Coronary artery (tissue), 2 donors: ENCODE results near the gene FOXP1.

ENCODE experiments used
- DNase-seq: peaks from one replicate; pipeline ENCODE4 v3.0.0-alpha.2; 2017; ENCODE audit warnings: low spot score
- H3K27ac ChIP-seq, 2 donors: fragments of 200-600 bp; sonication (generic); one replicate each; pipeline ENCODE4 v1.5.1; 2016 to 2019
- H3K4me3 ChIP-seq: fragments of 200-600 bp; sonication (generic); 2 replicates; pipeline ENCODE4 v1.5.1; 2016; ENCODE audit warnings: mild to moderate bottlenecking, moderate library complexity
- TF ChIP-seq, protein P1 (sequence below): fragments of 200-600 bp; sonication (generic); IDR thresholded peaks from one replicate; pipeline ENCODE4 v1.5.1; 2019; ENCODE audit warnings: antibody characterized with exemption

The FOXP1 gene

DNA sequence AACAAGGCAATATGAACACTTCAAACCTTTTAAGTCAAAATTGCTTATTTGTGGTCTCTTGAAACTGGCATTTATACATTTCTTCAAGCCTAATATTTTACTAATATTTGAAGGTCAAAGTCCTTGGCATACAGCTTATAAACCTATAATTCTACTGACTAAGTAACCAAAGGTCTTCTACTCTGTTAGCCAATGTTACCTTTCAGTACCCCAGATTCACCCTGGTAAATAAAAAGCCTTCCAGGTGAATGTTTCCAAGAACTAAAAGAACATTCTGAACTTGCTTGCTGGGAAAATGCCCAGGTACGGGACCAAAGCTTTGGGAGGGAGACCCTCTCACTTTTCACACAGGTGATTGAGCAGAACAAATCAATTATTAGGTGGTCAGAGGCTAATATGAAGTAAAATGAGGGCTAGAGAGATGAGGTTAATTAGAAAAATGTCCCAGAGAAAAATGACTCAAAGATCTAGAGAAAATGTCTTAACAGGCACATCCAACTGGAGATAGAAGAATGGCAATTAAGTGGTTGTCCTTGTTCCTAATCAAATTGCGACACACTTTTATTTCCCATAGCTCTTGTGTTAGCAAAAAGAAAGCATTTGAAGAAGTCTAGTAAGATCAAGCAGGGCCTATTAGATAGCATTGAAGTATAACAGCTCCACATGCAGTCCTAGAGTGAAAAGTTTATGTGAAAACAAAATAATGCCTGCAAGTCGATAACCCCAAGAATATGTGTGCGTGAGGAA lies 232.0 kb downstream of the FOXP1 start:
- Histone ChIP-seq H3K4me3 (no peak overlapping the region), H3K27ac (no peak overlapping the region)
- TF ChIP-seq, protein P1, sequence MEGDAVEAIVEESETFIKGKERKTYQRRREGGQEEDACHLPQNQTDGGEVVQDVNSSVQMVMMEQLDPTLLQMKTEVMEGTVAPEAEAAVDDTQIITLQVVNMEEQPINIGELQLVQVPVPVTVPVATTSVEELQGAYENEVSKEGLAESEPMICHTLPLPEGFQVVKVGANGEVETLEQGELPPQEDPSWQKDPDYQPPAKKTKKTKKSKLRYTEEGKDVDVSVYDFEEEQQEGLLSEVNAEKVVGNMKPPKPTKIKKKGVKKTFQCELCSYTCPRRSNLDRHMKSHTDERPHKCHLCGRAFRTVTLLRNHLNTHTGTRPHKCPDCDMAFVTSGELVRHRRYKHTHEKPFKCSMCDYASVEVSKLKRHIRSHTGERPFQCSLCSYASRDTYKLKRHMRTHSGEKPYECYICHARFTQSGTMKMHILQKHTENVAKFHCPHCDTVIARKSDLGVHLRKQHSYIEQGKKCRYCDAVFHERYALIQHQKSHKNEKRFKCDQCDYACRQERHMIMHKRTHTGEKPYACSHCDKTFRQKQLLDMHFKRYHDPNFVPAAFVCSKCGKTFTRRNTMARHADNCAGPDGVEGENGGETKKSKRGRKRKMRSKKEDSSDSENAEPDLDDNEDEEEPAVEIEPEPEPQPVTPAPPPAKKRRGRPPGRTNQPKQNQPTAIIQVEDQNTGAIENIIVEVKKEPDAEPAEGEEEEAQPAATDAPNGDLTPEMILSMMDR, result no peak
- no peak for DNase-seq

DNA sequence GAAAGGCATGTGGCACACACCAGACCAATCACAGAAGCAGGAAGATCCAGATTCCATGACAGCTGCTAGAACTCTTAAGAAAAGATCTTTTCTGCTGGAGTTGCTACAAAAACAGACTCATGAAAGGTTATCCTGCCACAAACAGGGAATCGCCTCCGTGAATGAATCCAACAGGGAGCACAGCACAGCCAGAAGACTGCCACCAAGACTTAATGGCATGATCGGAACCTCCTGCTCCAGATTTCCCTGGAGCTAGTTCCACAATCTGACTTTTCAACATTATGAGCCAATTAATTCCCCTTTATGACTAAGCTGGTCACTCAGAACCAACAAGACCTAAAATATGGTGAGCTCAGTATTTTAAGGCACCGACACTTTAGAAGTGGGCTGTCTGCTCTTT lies 232.5 kb downstream of the FOXP1 start:
- H3K4me3 ChIP-seq, result no peak overlapping the region
- H3K27ac ChIP-seq, result peak overlapping the region in 1 of 2 donors; percentile 49
- TF ChIP-seq, protein P1, result no peak
- no peak for DNase-seq

DNA sequence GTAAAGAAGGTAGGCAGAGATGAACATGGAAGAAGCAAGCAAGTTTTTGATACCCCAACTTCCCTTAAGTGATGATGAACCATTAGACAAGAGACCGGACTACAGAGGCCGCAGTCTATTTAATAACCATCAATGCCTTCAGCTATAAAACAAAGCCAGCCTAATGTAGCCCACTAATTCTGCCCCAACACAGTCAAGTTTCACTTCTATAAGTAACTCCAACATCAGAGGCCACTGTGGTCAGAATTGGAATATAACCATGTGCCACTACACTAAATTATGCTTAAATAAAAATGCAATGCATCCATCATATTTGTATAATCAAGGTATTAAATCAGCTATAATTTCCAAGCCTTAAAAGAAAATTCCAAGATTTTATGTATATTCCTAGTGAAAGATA lies 234.7 kb downstream of the FOXP1 start:
- H3K27ac ChIP-seq, result no peak overlapping the region
- no peak overlapping the region for H3K4me3 ChIP-seq
- DNase-seq, result no peak
- TF ChIP-seq, protein P1, result no peak

DNA sequence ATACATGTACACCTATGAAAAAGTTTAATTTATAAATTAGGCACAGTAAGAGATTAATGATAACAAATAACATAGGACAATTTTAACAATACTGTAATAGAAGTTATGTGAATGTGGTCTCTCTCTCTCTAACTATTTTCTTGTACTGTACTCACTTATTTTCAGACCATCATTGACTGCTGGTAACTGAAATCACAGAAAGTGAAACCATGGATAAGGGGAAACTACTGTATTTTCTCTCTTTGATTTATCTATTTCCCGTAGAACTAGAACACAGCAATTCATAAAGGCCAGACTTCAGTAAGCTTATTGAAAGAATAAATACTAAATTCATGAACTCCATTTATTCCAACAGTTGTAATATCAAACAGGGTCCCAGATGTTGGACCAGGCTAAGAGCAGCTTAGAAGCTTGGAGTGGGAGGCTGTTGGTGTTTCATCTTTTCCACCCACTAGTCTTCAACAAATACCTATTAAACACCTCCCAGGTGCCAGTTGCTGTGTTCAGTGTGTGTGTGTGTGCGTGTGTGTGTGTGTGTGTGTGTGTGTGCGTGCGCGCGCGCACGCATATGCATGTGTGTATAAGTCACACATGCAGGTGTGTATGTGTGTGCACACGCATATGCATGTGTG lies 235.4 kb downstream of the FOXP1 start:
- TF ChIP-seq, protein P1, result no peak
- Histone ChIP-seq H3K4me3 (no peak overlapping the region), H3K27ac (no peak overlapping the region)
- DNase-seq, result no peak

DNA sequence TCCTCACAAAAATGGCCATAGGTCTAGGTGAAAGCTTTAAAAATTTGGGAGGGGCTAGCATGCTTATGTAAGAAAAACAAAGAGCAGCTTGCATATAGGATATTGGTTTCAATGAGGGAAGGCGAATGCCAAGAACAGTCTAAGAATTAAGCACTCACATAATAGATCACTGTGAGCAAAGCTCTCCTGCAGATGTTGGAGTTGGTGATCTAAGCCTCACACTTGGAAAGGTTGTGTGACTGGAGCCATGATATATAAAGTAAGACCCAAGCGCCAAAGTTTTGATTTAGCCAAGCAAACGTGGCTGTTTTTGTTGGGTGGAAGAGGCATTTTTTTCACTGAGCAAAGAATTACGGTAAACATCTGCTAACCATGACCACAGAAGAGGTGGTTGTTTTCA lies 237.5 kb downstream of the FOXP1 start:
- H3K27ac ChIP-seq, result peak overlapping the region in 1 of 2 donors; percentile 36
- H3K4me3 ChIP-seq, result no peak overlapping the region
- TF ChIP-seq, protein P1, result no peak
- no peak for DNase-seq

DNA sequence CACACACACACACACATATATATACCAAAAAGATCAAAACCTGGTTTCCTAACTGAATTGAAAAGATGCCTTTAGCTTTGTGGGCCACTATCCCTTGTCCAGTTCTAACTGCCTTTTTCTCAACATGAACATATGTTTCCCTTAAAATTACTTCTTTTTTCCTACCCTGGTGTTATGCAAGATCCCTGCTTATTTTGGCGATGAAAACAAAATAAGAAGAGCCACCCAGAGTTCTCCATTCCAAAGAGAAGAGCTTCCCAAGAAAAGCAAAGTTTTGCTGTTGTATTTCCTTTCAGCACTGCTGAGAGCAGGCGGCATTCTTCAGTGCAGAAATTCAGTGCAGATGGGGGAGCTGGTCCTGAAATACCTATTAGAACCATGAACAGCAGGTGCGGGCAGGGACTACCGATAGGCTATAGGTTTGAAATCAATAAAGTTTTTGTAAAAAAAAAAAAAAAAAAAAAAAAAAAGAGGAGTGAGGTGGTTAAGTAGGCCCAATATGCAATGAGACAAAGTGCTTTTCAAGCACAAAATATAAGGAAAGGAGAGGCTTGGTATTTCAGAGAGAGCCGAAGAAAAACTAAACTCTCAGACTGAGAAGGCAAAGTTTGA lies 238.0 kb downstream of the FOXP1 start:
- Histone ChIP-seq H3K27ac (peak overlapping the region; percentile 16 to 67), H3K4me3 (no peak overlapping the region)
- no peak for DNase-seq
- TF ChIP-seq, protein P1, result no peak
